Adrenal gland (tissue), 12 donors: ENCODE results near the gene MBOAT7. TPM values are rescaled to one million over a fixed set of nuclear protein-coding genes. Genes with fewer than 3 reads are reported as not detected.

Experiments used
- DNase-seq, 7 donors: peaks; one replicate each; pipeline ENCODE4 v3.0.0-alpha.2; 2019 to 2020
- H3K27ac ChIP-seq, 5 donors: fragments of 200-600 bp; sonication (generic) in 4 of 5; 1 replicate in 3 of 5; 2 replicates in 2 of 5; pipeline versions ENCODE4 v1.5.1 to v1.8.0; 2016 to 2020; ENCODE audit warnings: mild to moderate bottlenecking in 1 of 5
- H3K27me3 ChIP-seq: fragments of 200-600 bp; 2 replicates; pipeline ENCODE4 v1.8.0; 2021
- H3K36me3 ChIP-seq, 2 donors: fragments of 200-600 bp; replicated peaks in 1 of 2; 1 replicate in 1 of 2; 2 replicates in 1 of 2; pipeline versions ENCODE4 v1.5.1 to v1.8.0; 2018 to 2022
- H3K4me1 ChIP-seq, 2 donors: fragments of 200-600 bp; replicated peaks in 1 of 2; 1 replicate in 1 of 2; 2 replicates in 1 of 2; pipeline versions ENCODE4 v1.5.1 to v1.8.0; 2018 to 2021
- H3K4me3 ChIP-seq, 4 donors: fragments of 200-600 bp; sonication (generic) in 3 of 4; one replicate each; pipeline ENCODE4 v1.5.1; 2016 to 2018
- H3K9me3 ChIP-seq, 3 donors: fragments of 200-600 bp; sonication (generic) in 1 of 3; replicated peaks in 1 of 3; 1 replicate in 2 of 3; 2 replicates in 1 of 3; pipeline versions ENCODE4 v1.5.1 to v1.8.0; 2016 to 2021
- CTCF ChIP-seq, 6 experiments: fragments of 450-650 bp in 4 of 6; fragments of 200-600 bp in 2 of 6; sonication (generic) in 1 of 6; IDR thresholded peaks; 1 replicate in 5 of 6; 2 replicates in 1 of 6; pipeline versions ENCODE4 v1.5.1 to v1.8.0; 2016 to 2021; ENCODE audit warnings: antibody characterized with exemption in 6 of 6, mild to moderate bottlenecking in 2 of 6, moderate library complexity in 1 of 6
- POLR2A ChIP-seq, 2 donors: fragments of 450-650 bp; IDR thresholded peaks; one replicate each; pipeline ENCODE4 v1.6.1; 2017; ENCODE audit warnings: antibody characterized with exemption in 2 of 2, mild to moderate bottlenecking in 2 of 2, moderate library complexity in 1 of 2
- WGBS, 4 donors: extraction: QIAGEN DNeasy Blood & Tissue Kit in 2 of 4; methylation state at CpG; one replicate each; pipeline versions ENCODE4 v1.1.5 to v1.1.7; 2013 to 2017; 5-methylcytosine and 5-hydroxymethylcytosine counted together
- intact Hi-C, 2 donors: fragments of 100-400 bp; cut with DNase I; formaldehyde crosslinking; loops; one replicate each; pipeline versions ENCODE4 v1.14.1 to v1.15.0; 2022 to 2023
- polyA plus RNA-seq, 3 donors: library from polyadenylated mRNA; stranded (reverse); fragments of 200-250 nt in 2 of 3; fragments of 350-450 nt in 1 of 3; fragmentation: Illumina TruSeq in 1 of 3; extraction: RNeasy Lipid Tissue Mini Kit (QIAGEN cat#74804) in 1 of 3; gene quantifications; one replicate each; pipeline ENCODE4 v1.2.3, GENCODE V29; 2013 to 2014
- total RNA-seq, 9 donors: library from RNA; depleted of rRNA in 4 of 9; stranded (reverse); fragments of >200 nt in 4 of 9; fragments of 120-200 nt in 1 of 9; fragmentation: NEBNext Ultra II Directional in 1 of 9; extraction: Animal tissue kit (Norgen Biotek cat#: 25700) in 1 of 9; gene quantifications; one replicate each; pipeline versions ENCODE4 v1.1.0 to v1.2.4, GENCODE V29; 2013 to 2023
- donor health status: healthy with polysubstance abuse.
- donor health status: Bipolar disorder and iron deficiency.
- donor health status: DM: yes; HTN: yes; CAD: no.
- donor health status: DM: no; HTN: no; CAD: no.
- donor health status: DM: no; HTN: no; CAD: no.
- donor health status: DM: yes; HTN: yes; CAD: no.

MBOAT7 gene
- total and polyA plus RNA-seq, 12 donors: 98.0 to 670 (median 327) TPM

GRCh38 chr19:54191011-54191810 is 1.8 kb upstream of the MBOAT7 start, which contains the start of gene TSEN34:
TSS of gene TSEN34 (plus strand) at chr19:54191308. CDS start at chr19:54191365, 57 bp downstream.
- H3K27ac ChIP-seq: peak within 1 kb of the TSS; percentile 94 to 100 (median 99)
- WGBS, 4 donors: 0 to 1% (median 1%) methylated on average over 15 to 77 of the region's 77 CpGs; no CpG with 5 or more reads in 1 of the 4 donors
- intact Hi-C loops: no loop called here

DNA sequence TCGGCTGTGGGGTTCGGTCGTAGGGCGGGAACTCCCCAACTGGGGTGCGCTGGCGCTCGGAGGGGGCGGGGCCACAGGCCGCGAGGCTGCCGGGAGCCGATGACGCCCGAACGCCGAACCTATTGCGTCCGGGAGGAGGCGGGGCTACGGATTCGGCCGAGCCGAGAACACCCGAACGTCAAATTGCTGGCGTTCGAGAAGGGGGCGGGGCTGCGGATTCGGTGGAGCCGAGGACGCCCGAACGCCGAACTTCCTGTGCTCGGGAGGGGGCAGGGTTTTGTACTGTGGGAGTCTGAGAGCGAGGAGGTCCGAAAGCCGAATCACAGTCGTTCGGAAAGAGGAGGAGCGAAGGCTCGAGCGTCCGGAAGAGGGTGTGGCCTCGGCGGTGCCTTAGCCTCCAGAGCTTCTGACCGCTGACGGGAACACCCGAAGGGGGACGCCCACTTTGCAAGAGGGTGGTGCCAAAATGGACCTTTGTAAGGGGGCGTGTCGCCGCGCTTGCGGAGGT is 1.2 kb upstream of the MBOAT7 start:
- 0 to 1% (median 1%) methylated on average over 21 to 56 of the region's 56 CpGs; no CpG with 5 or more reads in 1 of the 4 donors for WGBS, 4 donors
- peak; percentile 99 to 100 (median 100) for DNase-seq
- Histone ChIP-seq H3K36me3 (peaks cover 0 to 29% of the 10 kb centered on the region in 2 donors), H3K4me3 (peak overlapping the region in 3 of 4 donors; percentile 51 to 98 (median 83)), H3K9me3 (no peaks in the 10 kb centered on the region), H3K27ac (peak overlapping the region; percentile 94 to 100 (median 99)), H3K27me3 (no peaks in the 10 kb centered on the region), H3K4me1 (peaks cover 32 to 34% of the 10 kb centered on the region in 2 donors)
- no peak for TF ChIP-seq CTCF (IDR thresholded peaks at IDR 0.05)
- TF ChIP-seq POLR2A (IDR thresholded peaks at IDR 0.05): no peak
- intact Hi-C loops: no loop called here

More at GRCh38 chr19:54191011-54191810, 1.8 kb upstream of the MBOAT7 start, which contains the start of gene TSEN34:
- H3K36me3 ChIP-seq: peaks cover 0 to 27% of the 10 kb centered on the region in 2 donors
- H3K4me3 ChIP-seq: peak within 1 kb of the TSS in 3 of 4 donors; percentile 51 to 98 (median 83)
- H3K27me3 ChIP-seq: no peaks in the 10 kb centered on the region
- TF ChIP-seq POLR2A (IDR thresholded peaks at IDR 0.05) (peak; percentile 45 to 74), CTCF (IDR thresholded peaks at IDR 0.05) (no peak)
- peaks cover 32 to 34% of the 10 kb centered on the region in 2 donors for H3K4me1 ChIP-seq
- DNase-seq: peak; percentile 71 to 92 (median 77)
- H3K9me3 ChIP-seq: no peaks in the 10 kb centered on the region

DNA sequence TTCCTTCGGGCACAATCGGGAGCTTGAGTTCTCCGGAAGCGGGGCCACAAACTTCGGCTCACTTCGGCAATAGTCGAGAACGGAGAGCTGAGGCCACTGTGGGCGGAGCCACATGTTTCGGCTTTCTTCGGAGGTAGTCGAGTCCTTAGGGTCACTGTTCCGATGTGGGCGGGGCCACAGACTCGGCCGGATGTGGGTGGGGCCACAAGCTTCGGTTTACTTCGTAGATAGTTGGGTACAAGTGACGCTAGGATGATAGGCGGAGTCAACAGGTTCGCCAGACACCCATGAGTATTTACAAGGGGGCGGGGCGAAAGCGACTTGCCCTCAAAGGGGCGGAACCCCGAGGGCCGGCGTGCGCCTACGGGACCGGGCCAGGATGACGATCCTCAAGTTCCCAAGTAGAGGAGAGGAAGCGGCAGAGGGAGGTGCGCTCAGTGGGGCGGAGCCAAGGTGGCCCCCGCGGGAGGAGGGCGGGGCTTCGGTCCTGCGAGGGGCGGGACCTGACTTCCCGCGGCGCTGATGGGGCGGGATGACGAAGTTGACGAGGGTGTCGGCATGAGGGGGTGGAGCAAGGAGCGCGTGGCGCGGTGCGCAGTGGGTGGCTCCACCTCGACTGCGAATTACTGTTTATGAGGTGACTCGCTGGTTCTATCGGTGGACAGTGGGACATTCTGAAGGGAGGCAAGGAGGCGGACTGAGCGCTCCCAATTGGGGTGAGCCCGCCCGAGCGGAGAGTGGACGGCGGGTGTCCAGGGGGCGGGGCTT is 539 bp upstream of the MBOAT7 start:
- peaks cover 32 to 34% of the 10 kb centered on the region in 2 donors for H3K4me1 ChIP-seq
- TF ChIP-seq POLR2A (IDR thresholded peaks at IDR 0.05) (peak; percentile 73 to 86), CTCF (IDR thresholded peaks at IDR 0.05) (no peak)
- no peaks in the 10 kb centered on the region for H3K9me3 ChIP-seq
- peaks cover 0 to 28% of the 10 kb centered on the region in 2 donors for H3K36me3 ChIP-seq
- DNase-seq: peak; percentile 100
- WGBS, 4 donors: 0% methylated on average over 9 to 65 of the region's 65 CpGs
- intact Hi-C loops: no loop called here
- no peaks in the 10 kb centered on the region for H3K27me3 ChIP-seq
- peak overlapping the region; percentile 94 to 100 (median 99) for H3K27ac ChIP-seq
- peak overlapping the region in 3 of 4 donors; percentile 8 to 83 (median 14) for H3K4me3 ChIP-seq
